Colonic mucosa (tissue), 4 donors: ENCODE measurements around the gene ODR4. TPM values are rescaled to one million over a fixed set of nuclear protein-coding genes. Genes with fewer than 3 reads are reported as not detected.

Source experiments
- DNase-seq: peaks from one replicate; pipeline ENCODE4 v3.0.0-alpha.2; 2020
- H3K27ac ChIP-seq: fragments of 200-600 bp; one replicate; pipeline ENCODE4 v1.8.0; 2021
- H3K27me3 ChIP-seq: fragments of 200-600 bp; one replicate; pipeline ENCODE4 v1.8.0; 2021
- H3K36me3 ChIP-seq: fragments of 200-600 bp; one replicate; pipeline ENCODE4 v1.8.0; 2021
- H3K4me1 ChIP-seq: fragments of 200-600 bp; one replicate; pipeline ENCODE4 v1.8.0; 2021; ENCODE audit warnings: mild to moderate bottlenecking
- H3K4me3 ChIP-seq: fragments of 200-600 bp; one replicate; pipeline ENCODE4 v1.8.0; 2021
- H3K9ac ChIP-seq, 2 donors: one replicate each; pipeline ENCODE4 v1.7.0; 2013; ENCODE audit warnings: control low read depth in 2 of 2, low read depth in 2 of 2, low read length in 2 of 2
- H3K9me3 ChIP-seq: fragments of 200-600 bp; one replicate; pipeline ENCODE4 v1.8.0; 2021
- intact Hi-C: fragments of 100-400 bp; cut with DNase I; formaldehyde crosslinking; loops from one replicate; pipeline ENCODE4 v1.14.1; 2022
- total RNA-seq, 2 donors: library from RNA; stranded (reverse); fragmentation: NEBNext Ultra II Directional in 1 of 2; extraction: Animal tissue kit (Norgen Biotek cat#: 25700) in 1 of 2; gene quantifications; one replicate each; pipeline ENCODE4 v1.2.1, GENCODE V29; 2021
- TF ChIP-seq, protein P1 (sequence below): fragments of 200-600 bp; IDR thresholded peaks from one replicate; pipeline ENCODE4 v1.8.0; 2022; ENCODE audit warnings: antibody characterized with exemption, mild to moderate bottlenecking
- donor health status: healthy.
- donor health status: DM: no; HTN: no; CAD: no.
- donor health status: DM: no; HTN: no; CAD: no.

The ODR4 gene
- total RNA-seq, 2 donors from 2014 or later: 17.6 to 21.4 TPM

DNA sequence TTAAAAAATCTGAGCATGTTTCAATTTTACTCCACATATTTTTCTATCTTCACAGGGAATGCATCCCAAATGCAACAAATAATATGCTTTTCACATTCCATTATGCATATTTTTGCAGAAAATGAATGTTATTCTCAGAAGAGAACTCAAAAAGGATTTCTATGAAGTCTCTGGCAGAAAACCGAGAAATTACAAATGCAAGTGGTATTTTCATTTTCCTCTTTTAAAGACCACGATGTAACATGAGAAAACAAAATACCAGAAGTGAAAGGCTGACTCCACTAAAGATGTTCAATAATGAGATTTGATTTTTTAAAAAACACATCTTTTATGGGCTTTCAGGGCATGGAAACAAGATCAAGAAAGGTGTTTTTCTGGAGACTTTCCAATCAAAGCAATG, 90.3 kb downstream of the ODR4 start:
- TF ChIP-seq, protein P1, sequence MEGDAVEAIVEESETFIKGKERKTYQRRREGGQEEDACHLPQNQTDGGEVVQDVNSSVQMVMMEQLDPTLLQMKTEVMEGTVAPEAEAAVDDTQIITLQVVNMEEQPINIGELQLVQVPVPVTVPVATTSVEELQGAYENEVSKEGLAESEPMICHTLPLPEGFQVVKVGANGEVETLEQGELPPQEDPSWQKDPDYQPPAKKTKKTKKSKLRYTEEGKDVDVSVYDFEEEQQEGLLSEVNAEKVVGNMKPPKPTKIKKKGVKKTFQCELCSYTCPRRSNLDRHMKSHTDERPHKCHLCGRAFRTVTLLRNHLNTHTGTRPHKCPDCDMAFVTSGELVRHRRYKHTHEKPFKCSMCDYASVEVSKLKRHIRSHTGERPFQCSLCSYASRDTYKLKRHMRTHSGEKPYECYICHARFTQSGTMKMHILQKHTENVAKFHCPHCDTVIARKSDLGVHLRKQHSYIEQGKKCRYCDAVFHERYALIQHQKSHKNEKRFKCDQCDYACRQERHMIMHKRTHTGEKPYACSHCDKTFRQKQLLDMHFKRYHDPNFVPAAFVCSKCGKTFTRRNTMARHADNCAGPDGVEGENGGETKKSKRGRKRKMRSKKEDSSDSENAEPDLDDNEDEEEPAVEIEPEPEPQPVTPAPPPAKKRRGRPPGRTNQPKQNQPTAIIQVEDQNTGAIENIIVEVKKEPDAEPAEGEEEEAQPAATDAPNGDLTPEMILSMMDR: no peak
- Histone ChIP-seq H3K27me3 (no peaks in the 10 kb centered on the region), H3K9me3 (no peaks in the 10 kb centered on the region), H3K4me3 (no peak overlapping the region), H3K4me1 (no peaks in the 10 kb centered on the region), H3K27ac (no peak overlapping the region), H3K36me3 (no peaks in the 10 kb centered on the region), H3K9ac (no peak overlapping the region)
- DNase-seq: no peak
- intact Hi-C loops: no loop called here

Other genes starting within 250 kb of the ODR4 start
- gene PRG4, start 79.6 kb upstream of the ODR4 start, total RNA-seq: under 1 TPM in 1 of 2 donors, not detected in 1; 0.07 TPM
- 10 to 100 TPM; 68.1 to 87.0 TPM for gene TPR, start 585 bp upstream of the ODR4 start, total RNA-seq
- gene PDC, start 85.3 kb downstream of the ODR4 start, total RNA-seq: not detected